IPS-18c (cell line): ENCODE measurements around the gene MAP3K1.
"Not testable (repeated sequence)": the region's sequence is repeated elsewhere in the genome, so short reads cannot be mapped to it uniquely, and the experiment has no call there.

Source experiments
- H3K4me3 ChIP-seq: 2 replicates; pipeline ENCODE4 v1.7.0; 2013; ENCODE audit warnings: low read depth, mild to moderate bottlenecking, low read length, moderate library complexity; ENCODE audit not compliant: insufficient read depth
- H3K9me3 ChIP-seq: one replicate; pipeline ENCODE4 v1.6.1; 2013; ENCODE audit warnings: mild to moderate bottlenecking, low read length, moderate library complexity; ENCODE audit not compliant: control insufficient read depth, insufficient read depth

Gene MAP3K1

DNA sequence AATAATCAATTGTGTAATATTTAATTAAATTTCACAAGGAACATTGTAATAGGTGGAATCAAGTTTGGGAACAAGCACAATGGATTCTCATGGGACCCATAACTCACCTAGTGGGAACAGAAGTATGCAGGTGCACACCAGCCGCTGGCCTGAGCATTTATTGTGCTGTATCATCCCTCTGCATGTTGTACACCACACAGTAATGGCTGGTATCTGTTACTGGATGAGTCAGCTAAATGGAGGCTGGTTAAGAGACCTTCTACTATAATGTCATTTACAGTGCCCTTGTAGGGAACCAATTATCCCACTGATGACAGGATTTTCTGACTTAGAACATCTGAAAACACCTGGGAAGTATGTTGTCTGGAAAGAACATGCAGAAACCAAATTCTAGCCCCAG lies 3.2 kb upstream of the MAP3K1 start:
- H3K9me3 ChIP-seq: no peaks in the 10 kb centered on the region
- no peak overlapping the region for H3K4me3 ChIP-seq

DNA sequence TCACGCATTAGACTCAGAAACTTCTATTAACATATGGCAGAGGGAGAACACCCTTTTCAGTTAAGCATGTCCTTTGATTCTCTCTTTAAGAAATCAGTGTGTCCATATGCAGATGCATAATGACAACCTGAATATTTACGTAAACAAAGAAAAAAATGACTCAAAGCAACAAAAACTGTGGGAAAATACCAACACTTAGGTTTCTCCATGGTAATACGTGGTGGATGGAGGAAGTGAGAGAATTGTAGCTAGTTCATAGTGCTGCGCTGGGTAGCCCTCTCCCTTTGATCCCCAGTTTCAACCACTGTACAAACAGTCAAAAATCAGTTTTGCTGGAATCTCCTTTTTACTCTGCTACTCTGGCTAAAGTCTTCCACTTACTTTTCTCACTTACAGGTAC lies 2.0 kb upstream of the MAP3K1 start:
- no peak overlapping the region for H3K4me3 ChIP-seq
- no peaks in the 10 kb centered on the region for H3K9me3 ChIP-seq

DNA sequence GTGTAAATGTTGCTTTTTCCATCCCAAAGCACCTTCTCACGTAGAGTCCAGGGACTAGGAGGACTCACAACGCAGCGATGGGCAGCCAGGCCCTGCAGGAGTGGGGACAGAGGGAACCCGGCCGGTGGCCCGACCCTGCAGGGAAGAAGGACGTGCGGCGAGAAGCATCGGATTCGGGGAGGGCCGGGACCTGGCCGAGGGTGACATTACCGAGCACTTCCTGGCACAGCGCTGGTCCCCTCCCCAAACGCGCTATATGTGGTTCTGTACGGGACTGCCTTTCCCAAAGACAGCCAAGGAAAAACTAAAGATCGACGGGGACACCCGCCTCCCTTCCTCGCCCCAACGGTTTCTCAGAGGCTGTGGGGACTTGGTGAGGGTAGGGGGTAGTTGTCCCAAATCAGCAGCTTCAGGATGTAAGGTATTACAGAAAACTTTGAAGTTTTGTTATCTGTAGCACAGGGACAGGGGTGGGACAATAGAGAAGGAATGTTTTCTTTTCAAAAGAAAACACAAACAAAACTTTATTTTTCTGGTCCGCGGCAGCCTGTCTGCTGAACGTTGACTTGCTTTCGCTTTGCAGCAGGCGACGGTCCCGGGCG lies 887 bp upstream of the MAP3K1 start:
- no peaks in the 10 kb centered on the region for H3K9me3 ChIP-seq
- H3K4me3 ChIP-seq: peak overlapping the region; percentile 73

DNA sequence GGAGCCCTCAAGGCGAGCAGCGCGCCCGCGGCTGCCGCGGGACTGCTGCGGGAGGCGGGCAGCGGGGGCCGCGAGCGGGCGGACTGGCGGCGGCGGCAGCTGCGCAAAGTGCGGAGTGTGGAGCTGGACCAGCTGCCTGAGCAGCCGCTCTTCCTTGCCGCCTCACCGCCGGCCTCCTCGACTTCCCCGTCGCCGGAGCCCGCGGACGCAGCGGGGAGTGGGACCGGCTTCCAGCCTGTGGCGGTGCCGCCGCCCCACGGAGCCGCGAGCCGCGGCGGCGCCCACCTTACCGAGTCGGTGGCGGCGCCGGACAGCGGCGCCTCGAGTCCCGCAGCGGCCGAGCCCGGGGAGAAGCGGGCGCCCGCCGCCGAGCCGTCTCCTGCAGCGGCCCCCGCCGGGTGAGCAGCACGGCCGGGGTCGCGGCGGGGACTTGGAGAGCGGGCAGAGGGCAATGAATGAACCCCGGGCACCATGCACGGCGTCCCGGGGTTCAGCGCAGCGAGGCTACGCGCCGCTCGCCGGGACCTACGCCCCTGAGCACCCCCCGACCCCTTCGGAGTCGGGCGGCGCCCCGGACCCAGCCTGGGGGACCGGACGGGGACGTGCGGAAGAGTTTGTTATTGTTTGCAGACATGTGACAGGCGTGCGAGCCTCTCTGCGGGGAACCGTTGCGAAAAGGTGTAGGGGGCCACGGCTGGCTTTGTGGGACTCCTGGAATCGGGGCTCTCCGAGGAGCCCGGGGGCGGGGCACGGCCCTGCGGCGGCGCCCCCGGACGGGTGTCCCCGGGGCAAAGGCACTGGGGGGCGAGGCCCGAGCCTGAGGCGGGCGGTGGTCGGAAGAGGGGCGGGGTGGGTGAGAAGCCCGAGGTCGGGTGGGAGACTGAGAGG lies 553 bp downstream of the MAP3K1 start:
- H3K4me3 ChIP-seq: peak overlapping the region; percentile 73
- H3K9me3 ChIP-seq: no peaks in the 10 kb centered on the region

DNA sequence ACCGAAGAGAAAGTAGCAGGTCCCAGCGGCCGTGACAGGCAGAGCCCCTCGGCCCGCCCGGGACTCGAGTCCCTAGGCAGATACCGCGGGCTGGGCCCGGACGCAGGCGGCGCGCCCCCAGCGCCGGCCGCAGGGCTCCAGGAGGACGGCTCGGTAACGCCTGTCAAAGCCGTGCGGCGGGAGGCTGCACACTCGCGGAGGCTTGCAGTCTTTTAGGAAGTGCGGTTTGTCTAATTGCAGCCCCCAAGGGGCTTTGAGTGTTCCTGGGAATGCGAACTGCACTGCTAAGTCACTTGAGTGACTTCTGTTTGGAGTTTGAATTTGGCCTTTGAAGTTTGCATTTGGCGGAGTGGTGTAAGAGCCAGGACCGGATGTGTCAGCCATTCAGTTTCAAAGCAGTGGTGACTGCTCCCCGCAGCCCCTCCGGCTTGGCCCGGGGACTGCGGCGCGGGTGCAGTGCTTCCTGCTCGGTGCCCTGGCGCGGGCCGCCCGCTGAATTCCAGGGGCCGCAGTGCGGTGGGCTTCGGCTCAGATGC lies 1.3 kb downstream of the MAP3K1 start:
- Histone ChIP-seq H3K9me3 (no peaks in the 10 kb centered on the region), H3K4me3 (peak overlapping the region; percentile 73)

DNA sequence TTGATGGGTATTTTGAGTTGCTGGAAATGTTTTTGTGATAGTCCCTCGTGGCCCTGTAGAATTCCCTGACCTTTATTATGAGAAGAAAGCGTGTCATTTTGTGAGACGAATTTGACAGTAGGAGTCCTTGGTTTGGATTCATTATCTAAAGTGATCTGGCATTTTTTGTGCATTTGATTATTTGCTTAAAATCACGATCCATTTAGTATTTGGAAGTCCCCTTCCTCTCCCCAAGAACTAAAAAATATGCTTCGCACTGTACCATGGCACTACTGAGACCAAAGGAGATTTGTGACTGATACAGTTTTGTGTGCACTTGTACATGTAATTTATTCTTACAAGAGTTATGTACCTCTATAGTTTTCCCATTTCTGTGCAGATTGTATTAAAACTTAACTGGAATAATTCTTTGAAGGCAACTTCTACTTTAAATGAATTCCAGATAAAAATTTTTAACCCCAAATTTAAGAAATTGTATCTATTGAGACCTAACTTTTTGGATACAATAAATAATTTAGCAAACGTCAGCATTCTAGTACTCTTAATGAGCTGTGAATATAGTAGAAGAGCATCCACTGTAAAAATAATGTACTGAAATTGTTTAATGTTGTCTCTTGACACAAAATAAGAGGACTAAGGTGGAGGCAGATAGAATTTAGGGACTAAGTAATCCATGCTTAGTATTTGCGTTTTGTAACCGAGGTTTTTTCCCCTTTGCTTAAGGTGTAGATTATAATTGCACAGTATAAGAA lies 2.1 kb downstream of the MAP3K1 start:
- Histone ChIP-seq H3K9me3 (no peaks in the 10 kb centered on the region), H3K4me3 (peak overlapping the region; percentile 73)

DNA sequence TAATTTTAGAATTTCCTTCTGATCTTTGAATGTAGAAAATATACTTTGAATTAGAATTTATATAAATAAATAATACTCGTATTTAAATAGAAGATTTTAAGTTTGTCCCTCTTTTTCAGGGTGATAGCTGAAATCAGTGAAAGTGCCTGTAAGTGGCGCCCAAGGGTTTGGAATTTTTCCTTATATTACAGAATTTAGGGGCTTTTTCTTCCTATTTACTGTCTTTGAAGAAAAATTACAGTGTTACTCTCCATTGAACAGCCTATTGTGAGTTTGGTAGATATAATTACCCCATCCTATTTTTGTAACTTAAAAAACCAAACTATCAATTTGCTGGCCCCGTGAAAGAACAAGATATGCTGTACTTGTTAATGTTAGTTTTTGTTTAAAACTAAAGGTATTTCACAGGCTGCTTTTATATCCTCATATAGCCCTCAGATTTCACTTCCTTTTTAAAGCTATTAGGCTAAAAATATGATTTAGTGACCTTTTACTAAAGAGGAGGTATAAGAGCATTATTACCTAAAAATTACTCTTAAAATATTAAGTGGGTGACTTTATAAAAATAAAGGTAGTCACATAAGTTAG lies 3.2 kb downstream of the MAP3K1 start:
- H3K9me3 ChIP-seq: no peaks in the 10 kb centered on the region
- no peak overlapping the region for H3K4me3 ChIP-seq

DNA sequence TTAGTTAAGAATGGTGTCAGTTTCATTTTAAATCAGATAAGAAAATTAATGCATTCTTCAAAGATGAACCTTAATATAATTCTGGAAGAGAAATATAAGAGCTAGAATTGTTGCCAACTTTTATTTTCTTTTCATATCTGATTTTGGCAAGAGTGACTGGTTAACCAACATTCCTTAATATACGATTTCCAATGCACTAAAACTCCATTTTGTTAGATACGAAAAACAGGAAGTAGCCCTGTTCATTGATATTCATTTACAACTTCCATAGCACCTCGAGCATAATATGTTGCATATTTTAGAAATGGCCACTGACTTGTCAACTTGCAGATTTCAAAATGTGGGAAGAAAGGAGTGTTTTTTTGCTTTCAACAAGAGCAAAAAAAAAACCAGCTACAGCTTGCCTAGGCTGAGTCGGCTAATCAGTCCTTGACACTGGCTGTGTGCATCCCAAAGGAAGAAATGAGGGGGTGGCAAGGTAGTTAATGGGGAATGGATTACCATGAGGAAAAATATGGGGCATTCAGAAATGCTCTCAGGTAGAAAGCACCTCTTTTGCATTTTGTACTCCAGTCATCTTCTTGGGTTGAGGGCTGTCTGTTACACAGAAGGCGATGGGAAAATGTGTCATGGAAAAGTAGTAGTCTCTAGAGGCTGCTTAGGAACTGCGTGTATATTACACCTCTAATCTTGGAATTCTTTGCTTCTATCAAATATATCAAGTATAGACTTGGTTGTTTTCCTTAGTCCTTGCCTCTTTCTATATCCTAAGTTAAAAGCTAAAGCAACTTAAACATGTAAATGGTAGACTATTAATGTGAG lies 3.9 kb downstream of the MAP3K1 start:
- Histone ChIP-seq H3K9me3 (no peaks in the 10 kb centered on the region), H3K4me3 (no peak overlapping the region)

DNA sequence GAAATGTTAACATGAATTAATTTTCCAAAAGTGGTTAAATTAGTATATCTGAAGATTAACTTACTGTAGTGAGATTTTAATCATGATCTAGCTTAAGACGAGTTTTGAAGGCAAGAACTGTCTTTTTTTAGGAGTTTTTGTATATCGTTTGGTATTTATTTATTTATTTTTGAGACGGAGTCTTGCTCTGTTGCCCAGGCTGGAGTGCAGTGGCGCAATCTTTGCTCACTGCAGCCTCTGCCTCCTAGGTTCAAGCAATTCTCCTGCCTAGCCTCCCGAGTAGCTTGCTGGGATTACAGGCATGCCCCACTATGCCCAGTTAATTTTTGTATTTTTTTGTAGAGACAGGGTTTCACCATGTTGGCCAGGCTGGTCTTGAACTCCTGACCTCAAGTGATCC lies 6.5 kb downstream of the MAP3K1 start:
- H3K4me3 ChIP-seq, H3K9me3 ChIP-seq: not testable (repeated sequence)

DNA sequence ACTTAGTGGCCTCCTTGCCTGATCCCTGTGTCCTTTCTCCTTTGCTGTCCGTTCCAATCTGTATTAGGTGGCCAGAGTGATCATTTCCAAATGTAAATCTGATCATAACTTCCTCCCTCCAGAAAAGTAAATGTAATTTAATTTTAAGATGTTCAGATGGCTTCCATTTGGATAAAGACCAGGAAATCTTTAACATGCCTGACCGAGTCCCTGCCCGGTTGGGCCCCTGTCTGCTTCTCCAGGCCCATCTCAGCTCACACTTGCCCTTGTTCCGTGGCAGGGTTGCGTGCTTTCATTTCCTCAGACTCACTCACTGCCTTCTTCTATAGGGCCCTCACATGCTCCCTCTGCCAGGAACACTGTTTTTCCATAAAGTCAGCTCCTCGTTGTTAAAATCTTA lies 7.6 kb downstream of the MAP3K1 start:
- no peaks in the 10 kb centered on the region for H3K9me3 ChIP-seq
- no peak overlapping the region for H3K4me3 ChIP-seq

DNA sequence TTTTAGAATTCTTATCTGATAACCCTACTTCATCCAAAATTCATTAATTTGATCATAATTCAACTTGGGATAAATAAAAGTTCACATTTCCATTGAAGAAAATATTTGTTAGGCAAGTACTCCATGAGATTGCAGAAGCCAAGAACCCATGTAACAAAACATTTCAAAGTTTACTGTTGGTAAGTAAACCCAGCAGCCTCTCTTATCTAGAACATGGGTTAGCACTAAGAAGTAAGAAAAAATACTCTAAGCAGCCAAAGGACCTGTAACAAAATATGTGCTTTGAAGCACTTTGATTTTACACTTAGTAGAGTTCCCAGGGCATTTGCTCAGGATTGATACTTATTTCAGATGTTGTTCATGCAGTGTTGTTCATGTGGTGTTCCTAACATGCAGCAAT lies 8.7 kb downstream of the MAP3K1 start:
- Histone ChIP-seq H3K9me3 (no peaks in the 10 kb centered on the region), H3K4me3 (no peak overlapping the region)

DNA sequence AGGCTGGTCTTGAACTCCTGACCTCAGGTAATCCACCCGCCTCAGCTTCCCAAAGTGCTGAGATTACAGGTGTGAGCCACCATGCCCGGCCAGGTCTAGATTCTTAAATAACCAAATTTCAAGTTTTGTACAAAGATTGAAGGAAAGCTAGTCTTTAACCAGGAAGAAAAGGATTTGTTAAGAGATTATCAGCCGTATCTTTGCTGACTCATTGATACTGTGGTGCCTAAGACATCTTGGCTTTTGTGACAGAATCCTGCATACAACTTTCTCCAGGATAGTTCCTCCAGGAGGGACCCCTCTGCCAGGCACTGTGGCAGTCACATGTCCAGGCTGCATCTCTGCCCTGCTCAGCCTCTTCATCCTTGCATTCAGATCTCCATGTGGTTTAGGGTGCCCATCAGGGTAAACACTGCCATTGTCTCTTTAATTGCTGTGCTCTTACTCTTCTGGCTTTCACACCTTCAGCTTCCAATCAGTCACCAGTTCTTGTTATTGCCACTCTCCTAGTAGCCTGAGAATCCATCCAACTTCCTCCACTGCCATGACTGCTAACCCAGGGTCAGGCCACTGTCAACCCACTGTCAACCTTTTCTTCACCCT lies 10.0 kb downstream of the MAP3K1 start:
- H3K4me3 ChIP-seq: no peak overlapping the region
- no peaks in the 10 kb centered on the region for H3K9me3 ChIP-seq

DNA sequence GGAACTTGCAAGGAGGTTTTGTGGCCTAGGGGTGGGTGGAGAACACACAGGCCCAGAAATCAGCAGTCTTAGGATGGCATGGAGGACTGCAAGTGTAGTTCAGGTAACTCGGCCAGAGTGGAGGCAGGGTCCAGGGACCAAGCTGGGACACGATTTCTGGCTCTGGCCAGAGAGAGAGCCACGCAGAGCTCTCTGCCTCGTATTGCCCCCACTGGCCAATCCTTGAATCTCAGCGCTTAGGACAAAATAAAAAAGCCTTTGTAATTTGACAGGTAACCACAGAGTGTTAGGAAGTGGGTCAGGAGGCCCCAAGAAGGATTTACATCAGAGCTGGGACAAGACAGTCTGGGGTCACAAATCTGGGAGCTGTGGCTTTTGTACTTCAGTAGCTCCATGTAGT lies 11.7 kb downstream of the MAP3K1 start:
- Histone ChIP-seq H3K9me3 (no peaks in the 10 kb centered on the region), H3K4me3 (no peak overlapping the region)

DNA sequence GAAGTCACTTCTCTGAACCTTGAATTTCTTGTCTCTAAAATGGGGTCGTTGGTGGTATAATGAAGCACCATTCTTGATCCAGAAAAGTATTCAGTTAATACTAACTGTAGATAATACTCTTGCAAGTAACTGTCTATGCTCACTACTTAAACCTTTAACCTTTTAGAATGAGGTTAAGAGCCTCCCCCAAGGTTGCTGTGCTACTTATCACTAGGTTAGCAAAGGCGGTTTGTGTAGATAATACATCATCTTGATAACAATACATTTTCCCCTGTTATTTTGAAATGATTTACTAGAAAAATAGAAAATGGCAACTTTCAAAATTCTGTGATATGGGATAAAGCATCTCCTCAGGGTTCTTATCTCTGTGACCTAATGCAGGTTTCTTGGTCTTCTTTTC lies 12.6 kb downstream of the MAP3K1 start:
- Histone ChIP-seq H3K4me3 (no peak overlapping the region), H3K9me3 (no peaks in the 10 kb centered on the region)

DNA sequence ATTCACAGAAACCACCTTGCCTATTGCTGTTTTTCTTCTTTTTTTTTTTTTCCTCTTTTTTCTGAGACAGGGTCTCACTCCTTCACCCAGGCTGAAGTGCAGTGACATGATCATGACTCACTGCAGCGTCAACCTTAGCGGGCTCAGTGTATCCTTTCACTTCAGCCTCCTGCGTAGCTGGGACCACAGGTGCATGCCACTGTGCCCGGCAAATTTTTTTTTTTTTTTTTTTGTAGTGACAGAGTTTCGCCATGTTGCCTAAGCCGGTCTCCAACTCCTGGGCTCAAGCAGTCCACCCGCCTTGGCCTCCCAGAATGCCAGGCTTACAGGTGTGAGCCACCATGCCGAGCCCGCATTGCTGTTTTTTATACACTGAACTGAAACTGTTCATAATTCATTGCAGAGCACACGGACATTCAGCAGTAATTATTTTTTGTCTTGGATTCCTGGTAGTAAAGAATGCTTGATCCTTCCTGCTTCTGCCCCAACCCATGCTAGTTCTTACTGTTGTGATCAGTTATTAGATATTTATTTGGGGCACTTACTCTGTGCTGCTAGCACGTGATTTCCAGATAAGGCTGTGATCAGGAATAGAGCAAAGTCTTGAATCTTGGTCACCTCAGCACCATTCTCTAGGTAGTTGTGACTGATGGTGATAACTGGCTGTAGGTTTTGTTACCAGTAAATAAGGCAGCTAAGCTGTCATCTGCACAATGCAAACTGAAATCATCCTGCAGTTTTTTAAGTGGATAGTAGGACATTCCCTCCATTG lies 14.0 kb downstream of the MAP3K1 start:
- H3K4me3 ChIP-seq: no peak overlapping the region
- H3K9me3 ChIP-seq: no peaks in the 10 kb centered on the region

DNA sequence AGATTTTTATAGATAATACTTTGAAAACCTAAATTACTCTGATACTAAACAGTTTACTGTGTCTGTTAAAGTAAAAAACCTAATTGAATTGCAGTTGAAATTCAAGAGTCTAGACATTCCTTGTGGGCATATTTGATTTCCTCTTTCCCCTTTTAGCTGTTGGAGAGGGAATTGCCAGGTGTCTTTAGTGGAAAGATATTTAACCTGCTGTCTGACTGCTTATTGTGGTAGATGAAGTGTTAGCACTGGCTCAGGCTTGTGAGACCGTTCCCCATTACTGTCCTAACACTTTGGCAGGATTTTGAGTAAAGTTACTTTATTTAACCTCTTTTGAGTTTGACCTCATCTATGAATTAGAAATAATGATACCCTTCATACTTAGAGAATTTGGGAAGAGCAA lies 16.4 kb downstream of the MAP3K1 start:
- Histone ChIP-seq H3K9me3 (no peaks in the 10 kb centered on the region), H3K4me3 (no peak overlapping the region)
